Liver (tissue), 3 donors: ENCODE data around the gene ZNF837.

Experiments
- EGR1 ChIP-seq, 2 donors: IDR thresholded peaks; 2 replicates each; pipeline ENCODE4 v1.6.1; 2016 to 2018; ENCODE audit warnings: antibody characterized with exemption in 2 of 2, low read depth in 2 of 2
- HNF4A ChIP-seq, 2 donors: conservative IDR thresholded peaks; 2 replicates each; pipeline ENCODE4 v1.6.1; 2016; ENCODE audit warnings: antibody characterized with exemption in 2 of 2, mild to moderate bottlenecking in 2 of 2
- JUND ChIP-seq, 2 donors: IDR thresholded peaks; 2 replicates each; pipeline ENCODE4 v1.6.1; 2016; ENCODE audit warnings: antibody characterized with exemption in 2 of 2
- NR2F2 ChIP-seq: IDR thresholded peaks from 2 replicates; pipeline ENCODE4 v1.6.1; 2016; ENCODE audit warnings: antibody characterized with exemption
- RAD21 ChIP-seq, 2 donors: IDR thresholded peaks; 2 replicates each; pipeline ENCODE4 v1.6.1; 2016; ENCODE audit warnings: antibody characterized with exemption in 2 of 2, mild to moderate bottlenecking in 2 of 2
- RXRA ChIP-seq, 2 donors: IDR thresholded peaks; 2 replicates each; pipeline ENCODE4 v1.6.1; 2017 to 2018; ENCODE audit warnings: antibody characterized with exemption in 2 of 2, mild to moderate bottlenecking in 1 of 2
- SP1 ChIP-seq: IDR thresholded peaks from 2 replicates; pipeline ENCODE4 v1.6.1; 2018; ENCODE audit warnings: antibody characterized with exemption, mild to moderate bottlenecking
- TAF1 ChIP-seq: conservative IDR thresholded peaks from 2 replicates; pipeline ENCODE4 v1.6.1; 2016; ENCODE audit warnings: antibody characterized with exemption, mild to moderate bottlenecking
- YY1 ChIP-seq: IDR thresholded peaks from 2 replicates; pipeline ENCODE4 v1.6.1; 2016; ENCODE audit warnings: antibody characterized with exemption, mild to moderate bottlenecking
- TF ChIP-seq, protein P1 (sequence below): fragments of 150-350 bp; IDR thresholded peaks from 2 replicates; pipeline ENCODE4 v1.5.1; 2017; ENCODE audit warnings: improper control_type of control experiment, low read depth, low read length; ENCODE audit not compliant: missing input control
- TF ChIP-seq, protein P2 (sequence below): IDR thresholded peaks from 2 replicates; pipeline ENCODE4 v1.6.1; 2016; ENCODE audit warnings: antibody characterized with exemption
- TF ChIP-seq, protein P3 (sequence below): IDR thresholded peaks from 2 replicates; pipeline ENCODE4 v1.6.1; 2016; ENCODE audit warnings: antibody characterized with exemption
- TF ChIP-seq, protein P4 (sequence below): IDR thresholded peaks from 2 replicates; pipeline ENCODE4 v1.6.1; 2016; ENCODE audit warnings: antibody characterized with exemption, mild to moderate bottlenecking
- TF ChIP-seq, protein P5 (sequence below): IDR thresholded peaks from 2 replicates; pipeline ENCODE4 v1.6.1; 2016; ENCODE audit warnings: antibody characterized with exemption
- donor health status: healthy.
- donor health status: healthy.

DNA sequence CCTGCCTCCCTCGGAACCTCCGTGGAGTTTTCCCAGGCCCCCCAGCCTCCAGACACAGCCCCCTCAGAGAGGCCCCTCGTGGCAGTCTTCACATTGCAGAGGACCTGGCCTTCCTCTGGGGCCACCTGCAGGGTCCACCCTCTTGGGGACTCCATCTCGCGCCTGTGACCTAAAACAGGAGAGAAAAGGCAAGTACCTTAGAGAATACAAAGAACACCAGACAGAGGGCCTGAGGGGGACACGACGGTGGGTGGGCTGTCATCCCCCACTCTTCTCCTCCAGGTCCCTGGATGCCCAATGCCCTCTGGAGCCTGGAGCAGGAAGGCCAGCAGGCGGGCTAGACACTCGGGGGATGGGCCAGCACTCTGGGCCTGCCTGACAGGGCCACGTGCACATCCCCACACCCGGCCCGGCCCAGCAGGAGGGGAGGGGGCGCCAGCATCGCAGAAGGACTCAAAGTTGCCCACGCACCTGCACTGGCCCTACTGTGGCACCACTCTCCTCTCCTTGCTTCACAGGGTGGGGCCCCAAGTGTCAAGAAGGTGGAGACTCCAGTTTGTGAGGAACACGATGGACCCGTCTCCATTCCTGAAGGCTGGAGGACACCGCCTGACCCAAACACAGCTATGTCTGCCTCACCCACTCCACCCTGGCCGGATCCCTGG, 23.2 kb downstream of the ZNF837 start:
- TF ChIP-seq, protein P1, sequence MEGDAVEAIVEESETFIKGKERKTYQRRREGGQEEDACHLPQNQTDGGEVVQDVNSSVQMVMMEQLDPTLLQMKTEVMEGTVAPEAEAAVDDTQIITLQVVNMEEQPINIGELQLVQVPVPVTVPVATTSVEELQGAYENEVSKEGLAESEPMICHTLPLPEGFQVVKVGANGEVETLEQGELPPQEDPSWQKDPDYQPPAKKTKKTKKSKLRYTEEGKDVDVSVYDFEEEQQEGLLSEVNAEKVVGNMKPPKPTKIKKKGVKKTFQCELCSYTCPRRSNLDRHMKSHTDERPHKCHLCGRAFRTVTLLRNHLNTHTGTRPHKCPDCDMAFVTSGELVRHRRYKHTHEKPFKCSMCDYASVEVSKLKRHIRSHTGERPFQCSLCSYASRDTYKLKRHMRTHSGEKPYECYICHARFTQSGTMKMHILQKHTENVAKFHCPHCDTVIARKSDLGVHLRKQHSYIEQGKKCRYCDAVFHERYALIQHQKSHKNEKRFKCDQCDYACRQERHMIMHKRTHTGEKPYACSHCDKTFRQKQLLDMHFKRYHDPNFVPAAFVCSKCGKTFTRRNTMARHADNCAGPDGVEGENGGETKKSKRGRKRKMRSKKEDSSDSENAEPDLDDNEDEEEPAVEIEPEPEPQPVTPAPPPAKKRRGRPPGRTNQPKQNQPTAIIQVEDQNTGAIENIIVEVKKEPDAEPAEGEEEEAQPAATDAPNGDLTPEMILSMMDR = no peak
- TF ChIP-seq TAF1 (no peak), RAD21 (IDR thresholded peaks at IDR 0.05) (no peak), NR2F2 (no peak), SP1 (no peak), JUND (IDR thresholded peaks at IDR 0.05) (no peak), YY1 (no peak), HNF4A (conservative IDR thresholded peaks at IDR 0.05) (no peak), EGR1 (IDR thresholded peaks at IDR 0.05; ENCODE audit: low read depth in 2 of 2) (no peak), RXRA (IDR thresholded peaks at IDR 0.05) (no peak)
- TF ChIP-seq, protein P2, sequence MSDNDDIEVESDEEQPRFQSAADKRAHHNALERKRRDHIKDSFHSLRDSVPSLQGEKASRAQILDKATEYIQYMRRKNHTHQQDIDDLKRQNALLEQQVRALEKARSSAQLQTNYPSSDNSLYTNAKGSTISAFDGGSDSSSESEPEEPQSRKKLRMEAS = no peak
- TF ChIP-seq, protein P3, sequence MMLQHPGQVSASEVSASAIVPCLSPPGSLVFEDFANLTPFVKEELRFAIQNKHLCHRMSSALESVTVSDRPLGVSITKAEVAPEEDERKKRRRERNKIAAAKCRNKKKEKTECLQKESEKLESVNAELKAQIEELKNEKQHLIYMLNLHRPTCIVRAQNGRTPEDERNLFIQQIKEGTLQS = no peak
- TF ChIP-seq, protein P4, sequence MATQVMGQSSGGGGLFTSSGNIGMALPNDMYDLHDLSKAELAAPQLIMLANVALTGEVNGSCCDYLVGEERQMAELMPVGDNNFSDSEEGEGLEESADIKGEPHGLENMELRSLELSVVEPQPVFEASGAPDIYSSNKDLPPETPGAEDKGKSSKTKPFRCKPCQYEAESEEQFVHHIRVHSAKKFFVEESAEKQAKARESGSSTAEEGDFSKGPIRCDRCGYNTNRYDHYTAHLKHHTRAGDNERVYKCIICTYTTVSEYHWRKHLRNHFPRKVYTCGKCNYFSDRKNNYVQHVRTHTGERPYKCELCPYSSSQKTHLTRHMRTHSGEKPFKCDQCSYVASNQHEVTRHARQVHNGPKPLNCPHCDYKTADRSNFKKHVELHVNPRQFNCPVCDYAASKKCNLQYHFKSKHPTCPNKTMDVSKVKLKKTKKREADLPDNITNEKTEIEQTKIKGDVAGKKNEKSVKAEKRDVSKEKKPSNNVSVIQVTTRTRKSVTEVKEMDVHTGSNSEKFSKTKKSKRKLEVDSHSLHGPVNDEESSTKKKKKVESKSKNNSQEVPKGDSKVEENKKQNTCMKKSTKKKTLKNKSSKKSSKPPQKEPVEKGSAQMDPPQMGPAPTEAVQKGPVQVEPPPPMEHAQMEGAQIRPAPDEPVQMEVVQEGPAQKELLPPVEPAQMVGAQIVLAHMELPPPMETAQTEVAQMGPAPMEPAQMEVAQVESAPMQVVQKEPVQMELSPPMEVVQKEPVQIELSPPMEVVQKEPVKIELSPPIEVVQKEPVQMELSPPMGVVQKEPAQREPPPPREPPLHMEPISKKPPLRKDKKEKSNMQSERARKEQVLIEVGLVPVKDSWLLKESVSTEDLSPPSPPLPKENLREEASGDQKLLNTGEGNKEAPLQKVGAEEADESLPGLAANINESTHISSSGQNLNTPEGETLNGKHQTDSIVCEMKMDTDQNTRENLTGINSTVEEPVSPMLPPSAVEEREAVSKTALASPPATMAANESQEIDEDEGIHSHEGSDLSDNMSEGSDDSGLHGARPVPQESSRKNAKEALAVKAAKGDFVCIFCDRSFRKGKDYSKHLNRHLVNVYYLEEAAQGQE = no peak
- TF ChIP-seq, protein P5, sequence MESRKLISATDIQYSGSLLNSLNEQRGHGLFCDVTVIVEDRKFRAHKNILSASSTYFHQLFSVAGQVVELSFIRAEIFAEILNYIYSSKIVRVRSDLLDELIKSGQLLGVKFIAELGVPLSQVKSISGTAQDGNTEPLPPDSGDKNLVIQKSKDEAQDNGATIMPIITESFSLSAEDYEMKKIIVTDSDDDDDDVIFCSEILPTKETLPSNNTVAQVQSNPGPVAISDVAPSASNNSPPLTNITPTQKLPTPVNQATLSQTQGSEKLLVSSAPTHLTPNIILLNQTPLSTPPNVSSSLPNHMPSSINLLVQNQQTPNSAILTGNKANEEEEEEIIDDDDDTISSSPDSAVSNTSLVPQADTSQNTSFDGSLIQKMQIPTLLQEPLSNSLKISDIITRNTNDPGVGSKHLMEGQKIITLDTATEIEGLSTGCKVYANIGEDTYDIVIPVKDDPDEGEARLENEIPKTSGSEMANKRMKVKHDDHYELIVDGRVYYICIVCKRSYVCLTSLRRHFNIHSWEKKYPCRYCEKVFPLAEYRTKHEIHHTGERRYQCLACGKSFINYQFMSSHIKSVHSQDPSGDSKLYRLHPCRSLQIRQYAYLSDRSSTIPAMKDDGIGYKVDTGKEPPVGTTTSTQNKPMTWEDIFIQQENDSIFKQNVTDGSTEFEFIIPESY = no peak
